ENCODE results near the gene IFNG.
A peak's percentile ranks its signal among the peaks of the same experiment; 100 is the strongest.

Gene IFNG

GRCh38 chr12:68163560-68164081, 4.1 kb upstream of the IFNG start:
- DNase-seq: no peak

- no peak for DNase-seq
Observed at GRCh38 chr12:68162374-68162773, 2.8 kb upstream of the IFNG start.

GRCh38 chr12:68158432-68158831, 1.1 kb downstream of the IFNG start:
- DNase-seq: no peak

GRCh38 chr12:68157380-68157779, 2.2 kb downstream of the IFNG start:
- DNase-seq: peak; percentile 55

DNA sequence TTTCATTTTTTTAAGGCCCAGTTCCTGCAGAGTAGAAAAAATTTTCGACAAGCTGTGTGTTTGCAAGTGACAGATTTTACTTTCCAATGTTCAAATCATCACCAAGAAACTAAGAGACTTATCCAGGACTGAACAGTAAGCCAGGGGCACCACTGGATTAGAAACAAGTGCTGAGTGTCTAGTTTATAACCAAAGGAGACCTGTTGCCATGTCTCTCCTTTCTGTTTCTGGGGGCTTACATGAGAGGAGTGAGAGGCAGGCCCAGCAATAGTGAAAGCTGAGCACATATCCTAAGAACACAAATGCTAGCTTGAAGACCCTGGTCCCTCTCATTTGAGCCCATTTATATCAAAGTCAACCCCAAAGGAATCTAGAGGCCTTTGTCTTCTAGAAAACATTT, 2.9 kb downstream of the IFNG start:
- no peak for DNase-seq

DNA sequence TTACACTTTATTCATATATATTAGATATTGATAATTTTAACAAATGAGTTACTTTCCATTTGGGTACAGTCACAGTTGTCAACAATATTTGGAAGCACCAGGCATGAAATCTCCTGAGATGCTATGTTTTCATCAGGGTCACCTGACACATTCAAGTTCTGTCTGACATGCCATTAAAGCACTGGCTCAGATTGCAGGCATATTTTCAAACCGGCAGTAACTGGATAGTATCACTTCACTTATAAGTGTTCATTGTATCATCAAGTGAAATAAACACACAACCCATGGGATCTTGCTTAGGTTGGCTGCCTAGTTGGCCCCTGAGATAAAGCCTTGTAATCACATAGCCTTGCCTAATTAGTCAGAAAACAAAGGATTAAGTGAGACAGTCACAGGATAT, 4.8 kb downstream of the IFNG start:
- DNase-seq: no peak

GRCh38 chr12:68148261-68148951, 11.1 kb downstream of the IFNG start:
- no peak for DNase-seq

DNA sequence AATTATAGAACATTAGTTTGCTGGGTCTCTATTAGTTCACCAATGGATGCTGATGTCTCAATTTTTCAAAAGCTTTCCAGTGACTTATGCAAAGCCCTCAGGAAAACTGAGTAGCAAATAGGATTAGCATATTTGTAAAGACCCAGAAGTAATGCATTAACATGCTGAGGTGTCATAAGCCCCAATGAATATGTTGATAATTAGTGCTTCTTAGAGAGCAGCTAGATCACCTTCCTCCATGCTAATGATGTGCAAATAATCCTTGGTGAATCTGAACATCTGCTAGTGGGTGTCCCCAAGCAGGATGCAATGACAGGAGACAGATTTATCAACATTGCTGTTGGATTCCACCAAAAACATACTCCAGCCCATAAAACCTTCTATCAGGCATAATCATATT, 19.0 kb downstream of the IFNG start:
- DNase-seq: no peak

- no peak for DNase-seq
Observed at GRCh38 chr12:68139941-68140340, 19.6 kb downstream of the IFNG start.

GRCh38 chr12:68139001-68139400, 20.5 kb downstream of the IFNG start:
- no peak for DNase-seq

DNA sequence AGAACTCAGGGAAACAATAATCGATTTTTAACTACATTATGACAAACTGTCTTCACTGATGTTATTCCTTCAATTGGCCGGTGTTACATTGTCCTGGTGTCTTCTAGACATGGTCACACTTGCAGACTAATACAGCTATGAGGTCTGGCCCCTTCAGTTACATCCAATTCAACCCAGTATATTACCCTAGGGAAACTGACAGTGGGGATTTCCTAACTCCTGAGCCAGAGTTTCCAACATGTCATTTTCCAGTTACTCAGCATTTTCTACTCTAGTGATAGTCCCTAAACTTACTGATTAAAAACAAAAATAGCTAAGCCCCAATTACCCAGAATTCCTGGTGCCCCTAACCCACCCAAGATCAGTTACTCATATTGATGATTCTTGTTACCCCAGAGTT, 21.1 kb downstream of the IFNG start:
- DNase-seq: no peak

DNA sequence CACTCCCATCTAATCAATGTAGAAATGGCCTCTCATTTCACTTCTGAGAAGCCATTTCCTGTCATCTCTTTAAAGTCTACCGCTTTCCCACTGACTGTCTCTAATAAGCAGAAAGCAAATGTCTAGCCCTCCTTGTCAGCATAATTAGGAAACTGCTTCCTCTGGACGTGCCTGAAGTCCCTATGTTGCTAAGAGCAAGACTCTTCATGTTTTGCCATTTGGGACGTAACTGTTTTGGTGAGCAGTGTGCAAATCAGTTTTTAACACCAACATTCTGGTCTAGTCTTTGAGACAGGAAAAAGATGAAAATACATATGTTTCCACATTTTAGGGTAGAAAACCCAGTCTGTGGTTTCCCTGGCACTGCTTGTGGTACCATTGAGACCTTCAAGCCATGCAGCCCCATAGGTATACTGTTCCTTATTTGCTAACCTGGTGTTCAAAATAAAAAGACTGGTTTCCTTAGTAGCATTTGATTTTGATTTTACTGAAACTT, 22.2 kb downstream of the IFNG start:
- peak; percentile 34 for DNase-seq

DNA sequence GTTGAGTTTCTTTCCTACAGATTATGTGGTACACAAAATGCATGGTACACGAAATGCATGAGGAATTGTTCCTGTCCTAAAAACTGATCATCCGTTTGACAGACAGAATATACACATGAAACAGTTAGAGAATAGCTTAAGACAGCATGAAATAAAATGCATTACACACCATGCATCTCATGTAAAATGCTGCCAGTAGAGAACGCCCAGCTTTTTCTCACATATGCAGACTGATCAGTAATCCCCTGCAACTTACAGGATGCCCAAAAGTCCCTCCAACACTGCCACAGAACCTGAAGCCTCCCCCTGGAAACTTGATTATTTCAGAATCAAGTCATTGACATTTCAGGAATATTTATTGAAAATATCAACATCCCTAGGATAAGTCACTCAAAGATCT, 24.0 kb downstream of the IFNG start:
- DNase-seq: no peak

DNA sequence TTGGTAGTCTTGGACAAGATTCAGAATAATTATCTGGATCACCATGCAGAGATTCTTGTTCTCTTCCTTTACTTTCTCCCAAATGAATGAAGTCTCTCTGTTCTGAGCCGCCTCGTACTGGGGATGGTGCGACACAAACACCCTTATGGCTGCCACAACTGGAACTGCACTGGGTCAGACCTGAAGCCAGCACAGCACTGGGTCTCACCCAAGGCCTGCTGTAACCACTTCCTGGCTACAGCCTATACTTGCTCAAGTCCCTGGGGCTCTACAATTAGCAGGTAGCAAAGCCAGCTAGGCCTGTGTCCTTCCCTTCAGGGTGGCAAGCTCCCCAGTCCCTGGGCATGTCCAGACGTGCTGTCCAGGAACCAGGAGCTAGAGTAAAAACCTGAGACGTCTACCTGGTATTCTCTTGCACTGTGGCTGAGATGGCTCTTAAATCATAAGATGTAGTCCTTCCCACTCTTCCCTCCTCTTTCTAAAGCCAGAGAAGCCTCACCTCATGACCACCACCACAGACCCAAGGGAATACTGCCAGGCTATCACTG, 27.6 kb downstream of the IFNG start:
- no peak for DNase-seq

GRCh38 chr12:68129979-68130378, 29.6 kb downstream of the IFNG start:
- no peak for DNase-seq

DNA sequence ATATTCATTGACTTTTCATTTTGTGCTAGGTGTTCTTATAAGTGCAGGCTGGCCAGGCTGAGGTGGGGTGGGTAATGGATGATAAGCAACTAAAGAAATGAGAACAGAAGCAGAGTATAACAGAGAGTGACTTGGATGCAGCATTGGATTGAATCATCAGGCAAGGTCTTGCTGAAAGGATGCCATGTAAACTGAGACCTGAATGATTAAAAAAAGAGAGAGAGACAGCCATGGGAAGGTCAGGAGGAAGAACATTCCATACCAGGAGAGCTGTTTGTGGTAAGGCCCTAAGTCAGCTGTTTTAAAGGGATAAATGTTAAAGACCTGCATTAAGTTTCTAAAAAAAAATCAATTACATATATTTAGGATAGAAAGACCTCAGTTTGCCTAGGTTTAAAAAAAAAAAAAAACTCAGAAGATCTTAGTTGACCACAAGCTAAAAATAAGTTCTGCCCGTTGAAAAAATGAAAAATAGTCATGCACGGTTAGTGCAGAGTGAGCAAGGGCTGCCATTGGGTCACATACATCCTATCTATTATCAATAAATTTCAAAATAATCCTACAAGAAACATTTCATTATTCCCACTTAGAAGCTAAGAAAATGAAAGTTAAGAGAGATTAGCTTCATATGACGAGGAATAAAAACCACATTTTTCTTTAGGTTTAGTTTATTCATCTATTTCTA, 37.2 kb downstream of the IFNG start:
- no peak for DNase-seq

DNA sequence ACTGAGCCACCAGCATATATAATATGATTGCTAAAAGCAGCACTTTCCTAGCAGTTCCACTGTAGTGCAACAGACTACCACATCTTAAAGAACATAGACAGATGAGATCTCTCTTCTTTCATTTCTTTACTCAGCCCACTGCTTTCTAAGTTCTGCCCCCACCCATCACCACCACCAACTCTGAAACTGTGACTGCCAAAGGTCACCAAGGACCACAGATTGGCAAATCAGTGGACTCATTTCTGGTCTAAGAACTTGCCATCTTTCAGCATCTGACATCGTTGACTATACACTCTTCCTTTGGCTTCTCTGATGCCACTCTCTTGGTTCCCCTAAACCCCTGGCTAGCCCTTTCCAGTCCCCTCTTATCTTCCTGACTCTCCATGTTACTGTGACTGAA, 38.4 kb downstream of the IFNG start:
- DNase-seq: peak; percentile 56

- DNase-seq: peak; percentile 78
Observed at GRCh38 chr12:68119724-68120211, 39.8 kb downstream of the IFNG start.

DNA sequence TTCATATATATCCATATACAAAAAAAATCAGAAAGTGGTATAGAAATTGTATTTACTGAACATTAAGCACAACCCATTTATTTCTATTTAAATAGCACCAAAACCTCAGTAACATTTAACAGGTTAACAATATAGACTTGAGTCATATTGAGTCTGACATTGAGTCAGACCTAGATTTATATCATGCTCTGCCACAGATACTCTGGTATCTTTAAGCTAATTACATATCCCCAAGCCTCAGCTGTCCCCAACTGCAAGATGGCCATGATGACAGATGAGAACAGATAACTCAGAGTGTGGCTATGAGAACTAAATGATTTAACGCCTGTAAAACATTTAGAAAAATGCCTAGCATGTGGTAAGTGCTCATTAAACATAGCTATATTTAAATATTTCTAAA, 40.3 kb downstream of the IFNG start:
- DNase-seq: peak; percentile 44

- no peak for DNase-seq
Observed at GRCh38 chr12:68118096-68118755, 41.3 kb downstream of the IFNG start.

DNA sequence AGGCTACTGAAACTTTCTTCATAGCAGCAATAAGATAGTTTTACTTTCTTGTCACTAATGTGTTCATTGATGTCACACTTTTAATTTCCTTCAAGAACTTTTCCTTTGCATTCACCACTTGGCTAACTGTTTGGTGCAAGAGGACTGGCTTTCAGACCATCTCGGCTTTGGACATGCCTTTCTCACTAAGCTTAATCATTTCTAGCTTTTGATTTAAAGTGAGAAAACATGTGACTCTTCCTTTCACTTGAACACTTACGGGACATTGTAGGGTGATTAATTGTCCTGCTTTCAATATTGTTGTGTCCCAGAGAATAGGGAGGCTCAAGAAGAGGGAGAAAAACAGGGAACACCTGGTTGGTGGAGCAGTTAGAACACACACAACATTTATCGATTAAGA, 41.9 kb downstream of the IFNG start:
- DNase-seq: no peak

DNA sequence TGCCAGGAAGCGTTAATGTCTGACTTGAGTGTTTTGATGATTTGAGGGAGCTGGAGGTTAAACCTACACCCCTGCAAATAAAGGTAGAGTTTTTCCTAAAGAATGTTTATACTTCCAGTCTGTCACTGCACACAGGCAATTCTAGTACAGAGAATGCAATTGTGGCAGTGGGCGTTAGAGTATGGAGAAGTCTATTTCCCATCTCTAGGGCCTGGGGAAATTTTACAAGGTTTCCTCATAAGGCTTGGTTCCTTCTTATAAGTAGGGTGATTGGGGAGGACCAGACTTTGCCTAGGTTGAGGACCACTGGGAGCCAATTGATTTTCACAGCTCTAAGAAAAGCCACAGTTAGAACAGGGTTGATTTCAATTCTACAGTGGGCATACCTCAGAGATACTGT, 44.3 kb downstream of the IFNG start:
- DNase-seq: no peak

DNA sequence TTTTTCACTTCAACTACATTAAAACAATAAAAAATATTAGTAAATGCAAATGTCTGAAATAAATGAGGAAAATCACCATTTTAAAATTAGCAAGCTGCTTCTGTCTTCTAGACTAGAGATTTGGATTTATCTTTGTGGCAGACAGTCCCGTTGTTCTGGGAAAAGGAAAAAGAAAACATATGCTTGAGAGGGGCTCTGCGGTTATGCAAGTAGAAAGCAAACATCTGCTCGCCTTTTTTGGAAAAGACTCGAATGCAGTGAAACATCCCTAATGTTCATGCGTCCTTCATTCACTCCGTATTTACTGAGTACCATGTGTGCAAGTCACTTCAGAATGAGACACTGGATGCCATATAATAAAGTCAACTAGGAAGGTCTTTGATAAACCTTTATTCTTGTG, 44.9 kb downstream of the IFNG start:
- DNase-seq: no peak
